Ascending aorta (tissue), 2 donors: ENCODE results near the gene LMNA. TPM values are rescaled to one million over a fixed set of nuclear protein-coding genes. Genes with fewer than 3 reads are reported as not detected.

Experiments
- DNase-seq, 2 donors: peaks; one replicate each; pipeline ENCODE4 v3.0.0-alpha.2; 2019; ENCODE audit warnings: low spot score in 2 of 2
- H3K27ac ChIP-seq, 2 donors: fragments of 200-600 bp; sonication (generic); one replicate each; pipeline ENCODE4 v1.5.1; 2016 to 2017; ENCODE audit warnings: mild to moderate bottlenecking in 1 of 2
- H3K27me3 ChIP-seq: fragments of 200-600 bp; sonication (generic); one replicate; pipeline ENCODE4 v1.5.1; 2017
- H3K36me3 ChIP-seq, 2 donors: fragments of 200-600 bp; sonication (generic); one replicate each; pipeline ENCODE4 v1.5.1; 2016
- H3K4me1 ChIP-seq, 2 donors: fragments of 200-600 bp; sonication (generic); one replicate each; pipeline ENCODE4 v1.5.1; 2016 to 2017; ENCODE audit warnings: mild to moderate bottlenecking in 1 of 2
- H3K4me3 ChIP-seq, 2 donors: fragments of 200-600 bp; sonication (generic); one replicate each; pipeline ENCODE4 v1.5.1; 2016 to 2017; ENCODE audit warnings: mild to moderate bottlenecking in 1 of 2
- H3K9me3 ChIP-seq, 2 donors: fragments of 200-600 bp; sonication (generic); one replicate each; pipeline ENCODE4 v1.5.1; 2016
- CTCF ChIP-seq, 3 experiments: fragments of 200-600 bp in 2 of 3; fragments of 450-650 bp in 1 of 3; sonication (generic) in 2 of 3; IDR thresholded peaks; one replicate each; pipeline ENCODE4 v1.5.1; 2016 to 2019; ENCODE audit warnings: antibody characterized with exemption in 3 of 3, mild to moderate bottlenecking in 1 of 3, moderate library complexity in 1 of 3
- intact Hi-C: fragments of 100-400 bp; cut with DNase I; formaldehyde crosslinking; loops from one replicate; pipeline ENCODE4 v1.15.1; 2023
- total RNA-seq: library from RNA; depleted of rRNA; stranded (reverse); fragments of >200 nt; gene quantifications from one replicate; pipeline ENCODE4 v1.1.0, GENCODE V29; 2016

LMNA gene
- total RNA-seq, 1 donor from 2014 or later: 783 TPM

- TF ChIP-seq CTCF (IDR thresholded peaks at IDR 0.05): no peak
- DNase-seq: no peak
- Histone ChIP-seq H3K36me3 (no peaks in the 10 kb centered on the region), H3K4me3 (no peak overlapping the region), H3K27me3 (no peaks in the 10 kb centered on the region), H3K27ac (no peak overlapping the region), H3K9me3 (no peaks in the 10 kb centered on the region), H3K4me1 (peaks cover 0 to 7% of the 10 kb centered on the region in 2 donors)
- intact Hi-C loops: no loop called here
Observed at GRCh38 chr1:156164125-156164831, 49.8 kb downstream of the LMNA start.

GRCh38 chr1:156165083-156165482, 50.6 kb downstream of the LMNA start:
- DNase-seq: no peak
- peaks cover 0 to 7% of the 10 kb centered on the region in 2 donors for H3K4me1 ChIP-seq
- H3K36me3 ChIP-seq: no peaks in the 10 kb centered on the region
- H3K27ac ChIP-seq: no peak overlapping the region
- H3K27me3 ChIP-seq: no peaks in the 10 kb centered on the region
- H3K4me3 ChIP-seq: no peak overlapping the region
- TF ChIP-seq CTCF (IDR thresholded peaks at IDR 0.05): no peak
- intact Hi-C loops: no loop called here
- H3K9me3 ChIP-seq: no peaks in the 10 kb centered on the region

GRCh38 chr1:156167536-156167935, 53.0 kb downstream of the LMNA start:
- no peak overlapping the region for H3K4me3 ChIP-seq
- no peak overlapping the region for H3K27ac ChIP-seq
- no peaks in the 10 kb centered on the region for H3K9me3 ChIP-seq
- TF ChIP-seq CTCF (IDR thresholded peaks at IDR 0.05): no peak
- H3K27me3 ChIP-seq: no peaks in the 10 kb centered on the region
- no peak for DNase-seq
- H3K36me3 ChIP-seq: no peaks in the 10 kb centered on the region
- no peaks in the 10 kb centered on the region for H3K4me1 ChIP-seq
- intact Hi-C loops: no loop called here

GRCh38 chr1:156172696-156173470, 58.4 kb downstream of the LMNA start:
- Histone ChIP-seq H3K36me3 (no peaks in the 10 kb centered on the region), H3K9me3 (no peaks in the 10 kb centered on the region), H3K27ac (no peak overlapping the region), H3K4me1 (no peaks in the 10 kb centered on the region), H3K4me3 (no peak overlapping the region), H3K27me3 (no peaks in the 10 kb centered on the region)
- intact Hi-C loops: no loop called here
- TF ChIP-seq CTCF (IDR thresholded peaks at IDR 0.05): no peak
- DNase-seq: no peak

GRCh38 chr1:156176610-156177210, 62.2 kb downstream of the LMNA start:
- TF ChIP-seq CTCF (IDR thresholded peaks at IDR 0.05): no peak
- no peaks in the 10 kb centered on the region for H3K36me3 ChIP-seq
- no peaks in the 10 kb centered on the region for H3K27me3 ChIP-seq
- no peak overlapping the region for H3K4me3 ChIP-seq
- H3K9me3 ChIP-seq: no peaks in the 10 kb centered on the region
- DNase-seq: no peak
- H3K4me1 ChIP-seq: no peaks in the 10 kb centered on the region
- intact Hi-C loops: no loop called here
- H3K27ac ChIP-seq: no peak overlapping the region
